ENCODE measurements around the gene HSD17B1. TPM values are rescaled to one million over a fixed set of nuclear protein-coding genes. Genes with fewer than 3 reads are reported as not detected.

The HSD17B1 gene
- total and polyA plus RNA-seq, 2 of the 13 experiments (the other 11 are each of a cell fraction or from before 2014, with no cell fraction given) = 0.54 to 0.93 TPM

DNA sequence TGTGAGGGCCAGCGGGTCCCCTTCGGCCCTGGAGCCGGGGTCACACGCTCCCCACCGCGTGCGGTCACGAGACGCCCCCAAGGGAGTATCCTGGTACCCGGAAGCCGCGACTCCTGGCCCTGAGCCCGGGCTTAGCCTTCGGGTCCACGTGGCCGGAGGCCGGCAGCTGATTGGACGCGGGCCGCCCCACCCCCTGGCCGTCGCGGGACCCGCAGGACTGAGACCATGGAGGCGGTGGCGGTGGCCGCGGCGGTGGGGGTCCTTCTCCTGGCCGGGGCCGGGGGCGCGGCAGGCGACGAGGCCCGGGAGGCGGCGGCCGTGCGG lies 16.7 kb upstream of the HSD17B1 start, which contains the start of gene NAGLU (continued):
- TF ChIP-seq EP300 (IDR thresholded peaks at IDR 0.05; ENCODE audit: low read depth in 2 of 2, low read length in 2 of 2) = peak in 1 of 2 experiments; percentile 32; a peak in 1 of 4 replicates
- TF ChIP-seq EP300 (CRISPR knock-in tag; IDR thresholded peaks at IDR 0.05; ENCODE audit: borderline replicate concordance) = peak; percentile 26; the same call in 1 of the 2 replicates
- no peak for TF ChIP-seq ZNF563 (CRISPR knock-in tag; IDR thresholded peaks at IDR 0.05)
- no peak for TF ChIP-seq ZNF704 (CRISPR knock-in tag; IDR thresholded peaks at IDR 0.05; ENCODE audit: borderline replicate concordance)
- TF ChIP-seq TFDP2 (CRISPR knock-in tag; IDR thresholded peaks at IDR 0.05) = no peak
- TF ChIP-seq FLYWCH1 (CRISPR knock-in tag; IDR thresholded peaks at IDR 0.05) = no peak
- peak; percentile 61 for TF ChIP-seq PHF20 (CRISPR knock-in tag; IDR thresholded peaks at IDR 0.05)
- no peak for TF ChIP-seq ARID3A (IDR thresholded peaks at IDR 0.05; ENCODE audit: low read depth, low read length)
- peak; percentile 51; the same call in 1 of the 2 replicates for TF ChIP-seq ISL2 (CRISPR knock-in tag; IDR thresholded peaks at IDR 0.05)
- peak; percentile 84; the same call in 1 of the 2 replicates for TF ChIP-seq ZNF761 (CRISPR knock-in tag; conservative IDR thresholded peaks at IDR 0.05)
- TF ChIP-seq ZNF558 (CRISPR knock-in tag; IDR thresholded peaks at IDR 0.05; ENCODE audit: borderline replicate concordance) = no peak
- no peak for TF ChIP-seq ZFP36 (IDR thresholded peaks at IDR 0.05; ENCODE audit: borderline replicate concordance, low read depth, low read length, partially characterized antibody)
- no peak for TF ChIP-seq ZNF790 (CRISPR knock-in tag; IDR thresholded peaks at IDR 0.05; ENCODE audit: borderline replicate concordance)
- peak; percentile 17; the same call in 1 of the 2 replicates for TF ChIP-seq ZSCAN21 (CRISPR knock-in tag; IDR thresholded peaks at IDR 0.05; ENCODE audit: borderline replicate concordance)
- TF ChIP-seq, protein P1, sequence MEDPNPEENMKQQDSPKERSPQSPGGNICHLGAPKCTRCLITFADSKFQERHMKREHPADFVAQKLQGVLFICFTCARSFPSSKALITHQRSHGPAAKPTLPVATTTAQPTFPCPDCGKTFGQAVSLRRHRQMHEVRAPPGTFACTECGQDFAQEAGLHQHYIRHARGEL (CRISPR knock-in tag; IDR thresholded peaks at IDR 0.05) = no peak
- TF ChIP-seq TFE3 (CRISPR knock-in tag; IDR thresholded peaks at IDR 0.05) = peak; percentile 99
- 0 out of 2 replicates have a peak, but pooled peaks have one; percentile 59 for TF ChIP-seq ZNF224 (CRISPR knock-in tag; IDR thresholded peaks at IDR 0.05)
- peak; percentile 56 for TF ChIP-seq YEATS4 (CRISPR knock-in tag; IDR thresholded peaks at IDR 0.05; ENCODE audit: borderline replicate concordance)
- TF ChIP-seq GLI4 (CRISPR knock-in tag; IDR thresholded peaks at IDR 0.05; ENCODE audit: borderline replicate concordance) = no peak
- no peak for TF ChIP-seq GZF1 (CRISPR knock-in tag; IDR thresholded peaks at IDR 0.05)
- TF ChIP-seq MTA3 (CRISPR knock-in tag; IDR thresholded peaks at IDR 0.05) = no peak
- TF ChIP-seq TGIF2 (CRISPR knock-in tag; IDR thresholded peaks at IDR 0.05) = no peak
- TF ChIP-seq BCL6 (CRISPR knock-in tag; IDR thresholded peaks at IDR 0.05) = peak; percentile 61; the same call in 1 of the 2 replicates
- no peak; the same call in 1 of the 2 replicates for TF ChIP-seq JDP2 (CRISPR knock-in tag; IDR thresholded peaks at IDR 0.05; ENCODE audit: borderline replicate concordance)
- TF ChIP-seq NR2F2 (IDR thresholded peaks at IDR 0.05; ENCODE audit: borderline replicate concordance, low read depth) = no peak
- TF ChIP-seq RORA (CRISPR knock-in tag; IDR thresholded peaks at IDR 0.05) = no peak
